GM18511 (cell line): ENCODE results near the gene MBNL2.

Experiments
- ATAC-seq: cut with Tn5 transposase; IDR thresholded peaks from one replicate; pipeline ENCODE4 v1.9.1; 2021; ENCODE audit warnings: mild to moderate bottlenecking, moderate library complexity; ENCODE audit not compliant: unreplicated experiment

MBNL2 gene

GRCh38 chr13:97295283-97296182, 73.4 kb downstream of the MBNL2 start:
- ATAC-seq: no peak

- no peak for ATAC-seq
Observed at GRCh38 chr13:97296740-97297139, 74.6 kb downstream of the MBNL2 start.

GRCh38 chr13:97298816-97299215, 76.7 kb downstream of the MBNL2 start:
- ATAC-seq: peak; percentile 47

GRCh38 chr13:97300871-97301270, 78.7 kb downstream of the MBNL2 start:
- ATAC-seq: no peak

GRCh38 chr13:97301382-97302095, 79.4 kb downstream of the MBNL2 start:
- no peak for ATAC-seq

- no peak for ATAC-seq
Observed at GRCh38 chr13:97302611-97303010, 80.5 kb downstream of the MBNL2 start.

- no peak for ATAC-seq
Observed at GRCh38 chr13:97306106-97306505, 84.0 kb downstream of the MBNL2 start.

- ATAC-seq: no peak
Observed at GRCh38 chr13:97306645-97307044, 84.5 kb downstream of the MBNL2 start.

- ATAC-seq: no peak
Observed at GRCh38 chr13:97307118-97307881, 85.2 kb downstream of the MBNL2 start.

GRCh38 chr13:97307882-97308624, 85.9 kb downstream of the MBNL2 start:
- ATAC-seq: no peak

GRCh38 chr13:97308735-97309429, 86.7 kb downstream of the MBNL2 start:
- ATAC-seq: no peak

- ATAC-seq: no peak
Observed at GRCh38 chr13:97310809-97311436, 88.8 kb downstream of the MBNL2 start.

- no peak for ATAC-seq
Observed at GRCh38 chr13:97311956-97312355, 89.8 kb downstream of the MBNL2 start.

- ATAC-seq: no peak
Observed at GRCh38 chr13:97313551-97314260, 91.6 kb downstream of the MBNL2 start.

GRCh38 chr13:97316390-97316789, 94.3 kb downstream of the MBNL2 start:
- ATAC-seq: no peak

- no peak for ATAC-seq
Observed at GRCh38 chr13:97317933-97318332, 95.8 kb downstream of the MBNL2 start.

GRCh38 chr13:97318532-97318931, 96.4 kb downstream of the MBNL2 start:
- no peak for ATAC-seq

- ATAC-seq: no peak
Observed at GRCh38 chr13:97319113-97319720, 97.1 kb downstream of the MBNL2 start.

- no peak for ATAC-seq
Observed at GRCh38 chr13:97321101-97321500, 99.0 kb downstream of the MBNL2 start.
